HG03175 (cell line): ENCODE data around the gene SNAP47.
"Not testable (repeated sequence)": the region's sequence is repeated elsewhere in the genome, so short reads cannot be mapped to it uniquely, and the experiment has no call there.

Experiments used
- ATAC-seq: cut with Tn5 transposase; IDR thresholded peaks from one replicate; pipeline ENCODE4 v1.9.1; 2021; ENCODE audit warnings: mild to moderate bottlenecking, moderate library complexity; ENCODE audit not compliant: unreplicated experiment

Gene SNAP47

DNA sequence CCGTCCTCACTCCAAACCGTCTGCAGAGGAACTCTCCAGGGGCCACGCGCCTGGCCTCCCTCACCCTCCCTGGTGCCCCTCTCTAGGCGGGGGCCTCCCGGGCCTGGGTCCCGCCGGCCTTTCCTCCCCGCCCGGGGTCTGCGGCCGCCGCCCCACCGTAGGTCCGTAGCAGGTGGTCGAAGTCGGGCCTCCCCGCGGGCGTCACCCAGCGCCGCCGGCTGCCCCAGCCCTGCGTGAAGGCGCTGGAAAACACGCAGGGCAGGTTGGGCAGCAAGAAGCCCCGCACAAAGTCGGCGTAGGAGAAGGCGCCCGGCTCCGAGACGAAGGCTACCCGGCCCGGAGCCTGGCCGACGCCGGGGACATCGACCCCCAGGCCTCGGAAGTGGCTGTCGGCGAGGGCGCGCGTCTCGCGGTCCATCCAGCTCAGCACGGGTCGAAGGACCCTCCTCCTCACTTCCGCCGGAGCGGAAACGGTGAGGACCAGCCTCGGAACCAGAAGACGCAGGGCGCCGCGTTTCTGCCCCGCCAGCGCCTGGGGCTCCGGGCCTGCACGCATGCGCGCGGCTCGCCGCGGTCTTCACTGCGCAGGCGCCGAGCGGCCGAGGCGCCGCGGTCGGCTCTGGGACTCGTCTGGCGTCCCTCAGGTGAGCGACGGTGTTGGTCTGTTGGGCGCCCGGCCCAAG is at the start of gene SNAP47, which contains the start of gene JMJD4:
Gene SNAP47, plus strand, starts transcription at position 580 of the 683 bp plus-strand sequence. CDS start 12,302 bp downstream, outside the sequence.
Gene JMJD4, minus strand, starts transcription at position 447 of the 683 bp plus-strand sequence. Its CDS starts 29 bp downstream, at position 418.
- peak; percentile 95 for ATAC-seq

GRCh38 chr1:227685807-227686206 is 49.4 kb upstream of the SNAP47 start:
- no peak for ATAC-seq

GRCh38 chr1:227697321-227697864 is 37.8 kb upstream of the SNAP47 start:
- no peak for ATAC-seq

DNA sequence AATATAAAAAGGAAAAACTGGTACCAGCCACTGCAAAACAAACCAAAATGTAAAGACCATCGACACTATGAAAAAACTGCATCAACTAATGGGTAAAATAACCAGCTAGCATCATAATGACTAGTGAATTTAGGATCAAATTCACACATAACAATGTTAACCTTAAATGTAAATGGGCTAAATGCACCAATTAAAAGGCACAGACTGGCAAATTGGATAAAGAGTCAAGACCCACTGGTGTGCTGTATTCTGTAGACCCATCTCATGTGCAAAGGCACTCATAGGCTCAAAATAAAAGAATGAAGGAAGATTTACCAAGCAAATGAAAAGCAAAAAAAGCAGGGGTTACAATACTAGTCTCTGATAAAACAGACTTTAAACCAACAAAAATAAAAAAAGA is 33.6 kb upstream of the SNAP47 start:
- ATAC-seq: not testable (repeated sequence)

GRCh38 chr1:227707846-227708245 is 27.4 kb upstream of the SNAP47 start:
- no peak for ATAC-seq

GRCh38 chr1:227709451-227709850 is 25.8 kb upstream of the SNAP47 start:
- no peak for ATAC-seq

- ATAC-seq: not testable (repeated sequence)
These were observed 24.8 kb upstream of the SNAP47 start for GRCh38 chr1:227710474-227710873.

DNA sequence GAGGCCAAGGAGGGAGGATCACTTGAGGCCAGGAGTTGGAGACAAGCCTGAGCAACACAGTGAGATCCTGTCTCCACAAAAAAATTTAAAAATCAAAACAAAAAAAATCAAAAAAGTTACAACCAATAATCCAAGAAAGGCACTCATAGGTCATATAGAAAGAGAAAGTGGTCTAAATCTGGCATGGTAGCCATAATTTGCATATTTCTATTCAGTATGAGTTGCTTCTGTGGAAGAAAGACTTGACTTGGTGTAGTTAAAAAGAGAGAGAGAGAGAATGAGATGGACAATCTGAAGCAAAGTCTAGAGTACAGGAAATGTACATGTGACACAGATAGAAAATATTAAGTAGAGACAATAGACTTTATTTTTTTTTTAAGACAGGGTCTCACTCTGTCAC is 22.6 kb upstream of the SNAP47 start:
- no peak for ATAC-seq

GRCh38 chr1:227718932-227719331 is 16.3 kb upstream of the SNAP47 start:
- no peak for ATAC-seq

DNA sequence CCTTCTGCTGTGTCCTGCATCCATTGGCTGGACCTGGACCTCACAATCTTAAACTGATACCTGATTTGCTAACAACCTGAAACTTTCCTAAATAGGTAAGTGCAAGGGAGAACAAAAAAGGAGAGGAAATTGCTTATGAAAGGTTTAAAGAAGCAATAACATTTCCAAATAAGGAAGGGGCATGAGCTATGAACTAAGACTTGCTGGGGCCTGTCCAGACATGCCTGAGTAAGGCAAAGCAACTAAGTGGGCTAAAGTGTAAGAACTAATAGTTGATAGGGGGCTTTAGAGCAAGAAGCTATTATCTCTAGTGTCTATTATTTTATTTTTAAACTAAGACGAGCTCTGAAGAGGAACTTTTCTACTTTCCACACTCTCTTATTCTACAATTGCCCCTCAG is 11.8 kb upstream of the SNAP47 start:
- no peak for ATAC-seq

DNA sequence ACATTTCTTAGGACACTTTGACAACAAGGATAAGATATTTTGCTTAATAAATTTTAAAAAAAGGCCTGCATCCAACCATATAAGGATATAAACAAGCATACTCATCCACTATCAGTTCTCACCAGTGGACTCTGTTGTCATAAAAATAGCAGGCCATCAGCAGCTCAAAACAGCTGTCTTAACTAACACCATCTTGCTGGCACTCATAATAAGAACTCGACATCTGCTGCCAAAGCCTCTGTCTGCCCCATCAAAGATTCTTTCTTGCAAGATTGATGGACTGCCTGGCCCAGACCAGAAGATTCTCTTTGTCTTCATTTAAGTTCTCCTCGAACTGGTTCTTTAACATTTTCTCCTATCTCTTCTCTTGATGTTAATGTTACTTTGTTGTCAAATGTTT is 10.2 kb upstream of the SNAP47 start:
- ATAC-seq: no peak

DNA sequence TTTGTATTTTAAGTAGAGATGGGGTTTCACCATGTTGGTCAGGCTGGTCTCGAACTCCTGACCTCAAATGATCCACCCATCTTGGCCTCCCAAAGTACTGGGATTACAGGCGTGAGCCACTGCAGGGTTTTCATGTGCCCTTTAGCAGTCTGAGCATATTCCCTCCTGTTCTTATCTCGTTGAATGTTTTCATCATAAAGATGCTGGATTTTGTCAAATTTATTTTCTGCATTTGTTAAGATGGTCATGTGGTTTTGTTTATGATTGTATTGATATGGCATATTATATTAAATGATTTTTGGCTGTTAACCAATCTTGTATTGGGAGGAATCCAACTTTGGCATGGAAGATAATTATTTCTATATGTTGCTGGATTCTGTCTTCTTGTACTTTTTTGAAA is 8.9 kb upstream of the SNAP47 start:
- no peak for ATAC-seq

GRCh38 chr1:227726924-227727599 is 8.2 kb upstream of the SNAP47 start:
- no peak for ATAC-seq

DNA sequence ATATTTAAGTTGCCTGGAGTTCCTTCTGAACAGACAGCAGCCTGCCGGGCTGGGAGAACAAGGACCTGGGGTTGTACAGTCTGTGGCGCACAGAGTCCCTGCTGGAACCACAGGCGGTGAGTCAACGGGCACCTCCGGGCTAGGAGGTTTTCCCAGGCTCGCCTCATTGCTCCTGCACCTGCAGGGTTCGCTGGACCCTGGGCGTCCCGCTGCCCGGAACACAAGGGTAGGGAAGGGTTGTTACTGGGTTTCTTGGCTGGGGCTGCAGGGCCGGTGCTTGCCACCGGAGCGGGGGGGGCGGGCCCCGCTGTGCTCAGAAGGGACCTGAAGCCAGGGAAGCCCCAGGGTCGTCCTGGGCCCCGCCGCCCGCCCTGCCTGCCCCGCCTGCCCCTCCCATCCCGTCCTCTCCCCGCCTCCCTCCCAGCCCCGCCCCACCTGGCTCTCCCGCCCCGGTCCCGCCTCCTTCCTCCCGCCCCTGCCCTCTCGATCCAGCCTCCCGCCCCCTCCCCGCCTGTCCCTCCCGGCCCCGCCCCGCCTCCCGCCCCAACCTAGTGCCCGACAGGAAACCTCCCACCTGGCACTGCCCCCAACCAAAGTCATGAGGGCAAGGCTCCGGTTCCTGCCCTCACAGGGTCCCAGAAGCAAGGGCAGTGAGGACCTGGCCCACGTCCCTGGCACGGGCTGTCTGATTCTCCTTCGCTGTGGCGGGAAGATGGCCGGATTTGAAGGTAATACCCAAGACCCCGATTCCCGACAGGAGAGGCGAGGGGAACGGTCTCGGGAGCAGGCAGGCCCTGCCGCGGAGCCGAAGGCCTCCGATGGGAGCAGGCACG is 7.0 kb upstream of the SNAP47 start:
- ATAC-seq: no peak

DNA sequence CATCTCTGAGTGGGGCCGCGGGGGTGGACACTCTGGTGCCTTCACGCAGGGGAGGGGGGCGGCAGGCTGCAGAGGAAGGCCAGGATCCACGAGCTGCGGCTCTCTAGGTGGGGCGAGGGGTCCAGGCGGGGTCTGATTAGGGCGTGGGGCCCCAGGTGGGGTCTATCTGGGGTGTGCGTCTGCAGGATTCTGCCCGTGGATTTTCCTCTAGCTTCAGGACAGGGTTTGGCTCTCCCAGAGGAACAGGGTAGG is 6.4 kb upstream of the SNAP47 start:
- no peak for ATAC-seq

DNA sequence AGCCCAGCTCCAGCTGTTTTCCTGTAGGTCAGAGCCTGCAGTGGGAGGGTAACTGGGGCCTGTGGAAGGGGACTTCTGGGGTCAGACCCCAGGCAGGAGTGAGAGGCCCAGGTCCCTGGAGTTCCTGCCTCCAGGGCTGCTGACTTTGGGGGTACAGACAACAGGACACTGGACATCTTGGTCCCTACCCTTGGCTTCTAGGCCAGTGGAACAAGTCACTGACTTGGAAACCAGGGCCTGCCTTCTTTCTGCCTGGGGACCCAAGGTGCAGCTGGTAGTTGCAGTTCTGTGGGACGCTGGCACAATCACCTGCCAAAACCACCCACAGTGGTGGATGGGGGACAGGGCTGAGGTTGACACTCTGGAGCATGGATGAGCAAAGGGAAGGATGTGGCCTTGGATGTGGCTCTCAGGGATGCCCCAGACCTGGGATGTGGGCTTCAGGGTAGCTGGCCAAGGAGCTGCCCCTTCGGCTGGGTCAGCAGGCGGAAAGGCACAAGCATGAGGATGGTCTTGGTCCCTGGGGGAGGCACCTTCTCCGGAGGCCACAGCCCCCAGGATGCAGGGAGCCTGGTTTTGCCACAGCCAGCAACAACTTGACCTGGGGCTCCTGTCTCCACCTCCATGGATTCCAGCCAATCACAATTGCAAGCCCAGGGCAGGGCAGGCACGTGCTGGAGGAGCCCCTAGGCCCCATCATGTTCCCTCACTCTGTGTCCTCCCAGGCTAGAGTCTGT is 5.9 kb upstream of the SNAP47 start:
- ATAC-seq: no peak

DNA sequence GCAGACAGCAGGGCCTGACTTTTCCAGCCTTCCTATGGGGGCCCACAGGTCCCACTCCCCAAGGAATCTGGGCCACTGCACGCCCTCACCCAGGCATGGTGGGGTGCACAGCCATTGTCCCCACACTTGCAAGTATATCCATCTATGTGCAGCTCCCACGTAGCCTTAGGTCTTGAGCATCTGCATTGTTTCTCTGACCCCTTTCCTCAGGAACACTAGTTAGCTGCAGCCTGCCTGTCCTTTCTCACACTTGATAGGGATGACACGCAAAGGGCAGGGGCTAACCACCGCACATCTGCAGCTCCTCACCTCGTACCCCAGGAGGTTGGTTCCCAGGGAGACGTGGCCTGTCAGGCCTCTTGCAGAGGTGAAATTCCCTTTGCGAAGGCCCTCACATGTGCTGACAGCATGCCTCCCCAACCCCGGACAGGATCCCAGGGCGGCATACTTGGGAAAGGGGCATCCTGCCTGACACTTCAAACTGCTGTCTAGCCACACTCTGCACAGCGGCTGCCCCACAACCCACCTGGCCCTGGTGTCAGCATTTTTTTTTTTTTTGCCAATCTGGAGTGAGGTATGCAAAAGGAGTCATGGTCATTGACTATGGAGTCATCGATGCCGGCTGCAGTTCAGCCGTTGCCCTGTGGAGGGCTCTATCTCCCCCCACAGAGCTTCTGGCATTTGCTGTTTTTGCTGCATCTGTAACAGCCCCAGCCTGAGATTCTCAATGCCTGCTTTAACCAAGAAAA is 5.2 kb upstream of the SNAP47 start:
- peak; percentile 17 for ATAC-seq

- no peak for ATAC-seq
These were observed 4.5 kb upstream of the SNAP47 start for GRCh38 chr1:227730630-227731151.

DNA sequence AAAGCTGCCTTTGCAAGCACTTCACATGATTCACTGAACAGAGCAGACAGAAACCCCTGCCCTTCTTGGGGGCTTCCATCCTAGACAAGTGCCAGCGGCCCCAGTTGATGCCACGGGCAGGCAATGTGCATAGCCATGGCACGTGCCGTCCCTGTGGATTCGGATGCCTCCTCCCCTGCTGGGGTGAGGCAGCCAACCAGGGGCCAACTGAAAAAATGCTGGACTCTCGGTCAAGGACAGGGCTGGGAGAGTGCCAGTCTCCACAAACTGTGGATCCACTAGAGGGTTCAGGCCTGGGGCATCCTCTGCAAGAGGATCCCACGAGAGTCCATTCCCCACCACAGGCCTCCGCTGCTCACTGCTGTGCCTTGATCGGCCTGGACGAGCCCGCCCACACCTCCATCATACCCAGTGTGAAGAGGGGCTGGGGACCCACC is 4.0 kb upstream of the SNAP47 start:
- no peak for ATAC-seq
